NCI-H2227 treated with DMSO at 0.1 percent for 48 hours (cell line): Measurements from ENCODE around the gene NHP2.
A peak's percentile ranks its signal among the peaks of the same experiment; 100 is the strongest.
"Not testable (repeated sequence)": the region's sequence is repeated elsewhere in the genome, so short reads cannot be mapped to it uniquely, and the experiment has no call there.

Experiments used
- DNase-seq: peaks from one replicate; lab custom pipeline; 2025; lab: John Stamatoyannopoulos, UW

Gene NHP2

GRCh38 chr5:178130576-178131445 is 22.9 kb downstream of the NHP2 start, which contains the start of gene RMND5B:
RMND5B (plus strand) TSS chr5:178131014; CDS start chr5:178138120, 7,106 bp downstream.
- peak; percentile 64 for DNase-seq

- DNase-seq: not testable (repeated sequence)
Observed at GRCh38 chr5:178130234-178130575, 23.5 kb downstream of the NHP2 start.

DNA sequence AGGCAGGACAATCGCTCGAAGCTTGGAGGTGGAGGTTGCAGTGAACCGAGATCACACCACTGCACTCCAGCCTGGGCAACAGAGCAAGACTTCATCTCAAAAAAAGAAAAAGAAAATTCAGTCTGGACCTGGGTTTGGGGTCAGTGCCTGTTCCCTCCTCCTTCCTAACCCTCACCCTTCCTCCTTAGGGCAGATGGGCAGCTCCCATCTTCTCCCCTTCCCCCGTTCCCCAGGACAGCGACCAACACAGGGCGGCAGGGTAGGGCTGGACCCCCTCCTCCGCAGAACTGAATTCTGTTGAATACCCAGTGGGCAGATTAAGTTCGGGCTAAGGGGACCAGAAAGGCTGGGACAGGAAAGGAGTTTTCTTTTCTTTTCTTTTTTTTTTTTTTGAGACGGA is 24.4 kb downstream of the NHP2 start:
- DNase-seq: no peak

- DNase-seq: not testable (repeated sequence)
Observed at GRCh38 chr5:178127300-178128009, 26.2 kb downstream of the NHP2 start.

DNA sequence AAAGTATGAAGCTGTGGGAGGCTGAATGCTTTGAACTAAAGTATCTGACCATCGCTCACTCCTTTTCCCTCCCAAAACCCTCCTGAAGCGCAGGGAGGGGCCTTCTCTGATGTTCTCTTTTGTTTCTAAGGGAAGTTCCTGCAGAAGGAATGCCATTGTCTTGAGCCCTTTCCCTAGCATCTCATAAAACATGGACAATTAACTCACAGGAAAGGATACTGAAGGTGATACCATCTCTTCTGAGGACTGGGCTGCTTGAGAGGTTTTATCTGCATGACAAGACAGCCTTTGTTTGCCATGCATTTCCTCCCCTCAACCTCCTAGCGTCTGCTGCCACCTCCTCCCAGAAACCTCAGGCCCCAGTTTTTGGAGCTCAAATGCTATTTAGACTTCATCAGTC is 27.1 kb downstream of the NHP2 start:
- no peak for DNase-seq

DNA sequence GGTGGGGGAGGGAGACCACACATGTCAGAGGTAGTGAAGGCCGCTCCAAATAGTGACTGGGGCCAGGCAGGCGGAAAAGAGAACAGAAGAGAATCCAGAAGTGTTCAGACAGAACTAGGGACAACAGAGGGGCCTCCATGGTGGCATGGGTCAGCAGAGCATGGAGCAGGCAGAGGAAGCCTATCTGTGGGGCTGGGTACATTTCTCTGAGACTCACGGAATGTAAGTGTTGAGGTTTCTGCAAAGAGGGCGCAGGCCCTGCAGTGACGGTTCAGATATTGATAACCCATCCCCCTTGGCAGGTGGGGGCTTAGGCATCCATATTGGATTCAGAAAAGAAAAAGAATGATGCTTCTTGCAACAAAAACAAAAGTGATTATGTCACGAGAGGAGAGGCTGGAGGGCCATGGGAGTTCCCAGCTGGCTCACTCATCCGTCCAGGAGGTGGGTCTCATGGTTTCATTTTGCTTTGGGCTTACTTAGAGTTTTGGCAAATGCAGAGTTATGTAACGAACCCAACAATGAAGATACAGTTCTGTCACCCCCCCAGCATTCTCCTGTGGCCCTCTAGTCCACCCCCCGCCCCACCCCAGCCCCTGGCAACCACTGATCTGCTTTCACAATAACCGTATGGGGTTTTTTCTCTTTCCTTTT is 28.3 kb downstream of the NHP2 start:
- DNase-seq: no peak

DNA sequence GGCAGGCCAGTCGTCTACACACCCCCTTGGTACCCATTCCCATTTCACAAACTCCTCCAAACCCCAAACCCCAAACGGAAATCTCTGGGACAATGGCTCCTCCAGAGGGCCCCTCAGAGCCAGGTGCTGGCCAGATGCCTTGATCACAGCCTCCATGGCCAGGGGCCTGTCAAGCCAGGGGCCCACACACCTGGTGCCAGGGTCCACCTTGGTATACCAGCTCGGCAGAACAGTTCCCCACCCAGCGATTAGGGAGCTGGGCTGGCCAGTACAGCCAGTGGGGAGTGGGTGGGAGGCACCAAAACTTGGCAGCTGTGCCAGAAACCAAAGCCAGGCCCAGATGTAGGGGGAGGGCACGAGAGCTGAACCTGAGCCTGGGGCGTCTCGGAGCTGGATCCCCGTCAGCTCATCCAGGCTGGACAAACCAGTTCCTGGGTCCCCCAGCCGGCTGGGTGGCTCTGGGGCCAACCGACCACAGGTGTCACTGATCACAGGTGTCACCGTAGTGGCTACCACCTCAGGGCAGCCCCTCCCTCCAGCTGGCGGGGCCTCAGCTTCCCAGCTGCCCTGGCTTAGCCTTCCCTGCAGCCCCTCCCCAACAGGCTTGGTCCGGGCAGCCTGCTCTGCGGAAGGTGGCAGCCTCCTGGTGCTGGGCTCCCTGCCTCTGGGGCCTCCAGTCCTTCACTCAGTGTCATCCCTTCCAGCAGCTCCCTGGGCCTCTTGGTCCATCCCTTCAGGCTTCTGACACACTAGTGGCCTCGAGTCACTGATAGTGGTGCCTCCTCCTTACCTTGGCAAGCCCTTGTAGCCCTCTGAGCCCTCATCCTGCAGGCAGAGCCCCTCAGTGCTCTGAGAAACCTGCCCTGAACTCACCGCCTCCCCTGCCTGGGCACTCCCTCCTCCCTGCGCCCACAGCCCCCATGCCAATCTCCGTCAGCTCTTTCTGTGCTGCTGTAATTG is 29.4 kb downstream of the NHP2 start:
- no peak for DNase-seq

GRCh38 chr5:178123094-178123965 is 30.4 kb downstream of the NHP2 start:
- DNase-seq: no peak

GRCh38 chr5:178122346-178122745 is 31.3 kb downstream of the NHP2 start:
- no peak for DNase-seq

DNA sequence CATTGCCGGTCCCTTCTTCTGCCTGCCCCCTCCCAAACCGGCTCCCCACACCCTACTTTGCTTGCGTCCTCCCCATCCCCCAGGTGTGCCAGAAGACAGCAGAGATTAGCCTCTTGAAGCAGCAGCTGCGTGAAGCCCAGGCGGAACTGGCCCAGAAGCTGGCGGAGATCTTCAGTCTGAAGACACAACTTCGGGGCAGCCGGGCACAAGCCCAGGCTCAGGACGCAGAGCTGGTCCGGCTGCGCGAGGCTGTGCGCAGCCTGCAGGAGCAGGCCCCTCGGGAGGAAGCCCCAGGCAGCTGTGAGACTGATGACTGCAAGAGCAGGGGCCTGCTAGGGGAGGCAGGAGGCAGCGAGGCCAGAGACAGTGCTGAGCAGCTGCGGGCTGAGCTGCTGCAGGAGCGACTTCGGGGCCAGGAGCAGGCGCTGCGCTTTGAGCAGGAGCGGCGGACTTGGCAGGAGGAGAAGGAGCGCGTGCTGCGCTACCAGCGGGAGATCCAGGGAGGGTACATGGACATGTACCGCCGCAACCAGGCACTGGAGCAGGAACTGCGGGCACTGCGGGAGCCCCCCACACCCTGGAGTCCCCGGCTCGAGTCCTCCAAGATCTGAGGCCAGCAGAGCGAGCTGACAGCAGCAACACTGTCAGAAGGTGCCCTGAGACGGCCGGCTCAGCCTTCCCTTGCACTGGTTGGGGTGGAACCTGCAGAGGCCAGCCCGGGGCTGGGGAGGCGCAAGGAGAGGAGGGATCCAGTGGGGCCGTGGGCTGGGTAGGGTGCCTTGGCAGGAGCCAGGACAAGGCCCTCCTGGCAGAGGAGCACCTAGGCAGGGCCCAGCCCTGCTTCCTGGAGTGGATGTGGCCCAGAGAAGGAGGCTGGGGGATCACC is 32.1 kb downstream of the NHP2 start:
- DNase-seq: no peak

DNA sequence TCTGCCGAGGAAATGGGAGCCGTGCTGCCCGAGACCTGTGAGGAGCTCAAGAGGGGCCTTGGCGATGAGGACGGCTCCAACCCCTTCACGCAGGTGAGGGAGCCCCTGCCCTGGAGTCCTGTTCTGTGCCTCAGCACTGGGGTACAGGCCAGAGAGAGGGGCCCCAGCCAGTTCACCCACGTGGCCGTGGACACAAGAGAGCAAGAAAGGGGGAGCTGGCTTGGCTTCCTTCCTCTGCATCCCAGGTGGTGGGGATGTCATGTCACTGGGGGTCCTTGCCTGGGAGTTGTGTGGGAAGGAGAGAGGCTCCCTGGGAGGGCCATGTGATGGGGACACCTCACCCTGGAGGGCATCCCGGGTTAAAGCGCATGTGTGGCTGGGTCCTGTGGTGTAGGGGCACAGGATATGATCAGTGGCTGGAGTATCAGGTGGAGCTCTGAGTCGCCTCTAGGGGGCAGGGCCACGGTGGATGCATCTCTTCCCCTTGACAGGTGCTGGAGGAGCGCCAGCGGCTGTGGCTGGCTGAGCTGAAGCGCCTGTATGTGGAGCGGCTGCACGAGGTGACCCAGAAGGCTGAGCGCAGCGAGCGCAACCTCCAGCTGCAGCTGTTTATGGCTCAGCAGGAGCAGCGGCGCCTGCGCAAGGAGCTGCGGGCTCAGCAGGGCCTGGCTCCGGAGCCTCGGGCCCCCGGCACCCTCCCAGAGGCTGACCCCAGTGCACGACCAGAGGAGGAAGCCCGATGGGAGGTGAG is 32.9 kb downstream of the NHP2 start:
- DNase-seq: peak; percentile 59

DNA sequence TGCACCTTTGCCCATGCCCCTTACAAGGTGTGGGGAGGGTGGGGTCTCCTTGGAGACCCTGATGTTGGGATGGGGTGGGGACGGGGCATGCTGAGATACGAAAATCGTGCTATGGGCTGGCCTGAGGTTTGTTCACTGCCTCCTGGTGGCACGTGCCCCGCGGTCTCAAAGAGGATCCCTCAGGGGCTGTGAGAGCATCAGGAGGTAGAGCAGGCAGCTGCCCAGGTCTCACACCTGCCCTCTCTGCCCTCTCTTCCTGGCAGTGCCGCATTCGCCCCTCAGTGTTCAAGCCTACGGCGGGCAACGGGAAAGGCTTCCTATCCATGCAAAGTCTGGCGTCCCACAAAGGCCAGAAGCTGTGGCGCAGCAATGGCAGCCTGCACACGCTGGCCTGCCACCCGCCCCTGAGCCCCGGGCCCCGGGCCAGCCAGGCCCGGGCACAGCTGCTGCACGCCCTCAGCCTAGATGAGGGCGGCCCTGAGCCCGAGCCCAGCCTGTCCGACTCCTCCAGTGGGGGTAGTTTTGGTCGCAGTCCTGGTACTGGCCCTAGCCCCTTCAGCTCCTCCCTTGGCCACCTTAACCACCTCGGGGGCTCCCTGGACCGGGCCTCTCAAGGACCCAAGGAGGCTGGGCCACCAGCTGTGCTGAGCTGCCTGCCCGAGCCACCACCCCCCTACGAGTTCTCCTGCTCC is 33.6 kb downstream of the NHP2 start:
- DNase-seq: no peak

GRCh38 chr5:178117923-178118701 is 35.6 kb downstream of the NHP2 start:
- DNase-seq: no peak

GRCh38 chr5:178116143-178116885 is 37.4 kb downstream of the NHP2 start:
- DNase-seq: no peak

- DNase-seq: no peak
Observed at GRCh38 chr5:178115814-178116142, 37.9 kb downstream of the NHP2 start.

DNA sequence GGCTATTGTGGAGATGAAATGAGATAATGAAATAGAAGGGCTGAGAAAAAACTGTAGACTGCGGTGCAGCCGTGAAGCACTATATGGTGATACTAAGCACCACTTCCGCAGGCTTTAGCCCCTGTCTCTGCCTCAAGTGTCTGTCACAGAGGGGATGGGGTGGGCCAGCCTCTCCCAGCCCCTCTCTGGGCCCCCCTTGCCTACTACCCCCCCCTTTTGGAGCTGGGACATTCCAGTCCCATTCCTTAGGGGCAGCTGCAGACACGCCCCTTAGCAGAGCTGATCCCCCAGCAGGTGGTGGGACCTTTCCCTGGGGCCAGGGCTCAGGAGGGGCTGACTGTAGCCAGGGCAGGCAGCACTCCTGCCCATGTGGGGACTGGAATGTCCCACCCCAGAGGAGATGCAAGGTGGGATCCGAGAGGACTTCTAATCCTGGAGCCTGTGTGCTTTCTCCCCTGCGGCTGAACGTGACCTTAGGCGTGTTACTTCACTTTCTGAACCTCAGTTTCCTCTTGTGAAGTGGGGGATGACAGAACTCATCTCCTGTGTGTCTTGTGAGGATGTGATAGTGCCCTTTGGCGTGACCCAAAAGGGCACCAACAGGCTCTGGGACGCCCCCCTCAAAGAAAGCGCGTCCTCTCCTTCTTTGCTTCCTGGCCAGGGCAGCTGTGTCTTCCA is 38.4 kb downstream of the NHP2 start:
- DNase-seq: no peak
